ENCODE results near the gene RHOBTB3. TPM values are rescaled to one million over a fixed set of nuclear protein-coding genes. Genes with fewer than 3 reads are reported as not detected.

RHOBTB3 gene
- total and polyA plus RNA-seq, 2 donors, result 18.1 to 33.4 TPM

DNA sequence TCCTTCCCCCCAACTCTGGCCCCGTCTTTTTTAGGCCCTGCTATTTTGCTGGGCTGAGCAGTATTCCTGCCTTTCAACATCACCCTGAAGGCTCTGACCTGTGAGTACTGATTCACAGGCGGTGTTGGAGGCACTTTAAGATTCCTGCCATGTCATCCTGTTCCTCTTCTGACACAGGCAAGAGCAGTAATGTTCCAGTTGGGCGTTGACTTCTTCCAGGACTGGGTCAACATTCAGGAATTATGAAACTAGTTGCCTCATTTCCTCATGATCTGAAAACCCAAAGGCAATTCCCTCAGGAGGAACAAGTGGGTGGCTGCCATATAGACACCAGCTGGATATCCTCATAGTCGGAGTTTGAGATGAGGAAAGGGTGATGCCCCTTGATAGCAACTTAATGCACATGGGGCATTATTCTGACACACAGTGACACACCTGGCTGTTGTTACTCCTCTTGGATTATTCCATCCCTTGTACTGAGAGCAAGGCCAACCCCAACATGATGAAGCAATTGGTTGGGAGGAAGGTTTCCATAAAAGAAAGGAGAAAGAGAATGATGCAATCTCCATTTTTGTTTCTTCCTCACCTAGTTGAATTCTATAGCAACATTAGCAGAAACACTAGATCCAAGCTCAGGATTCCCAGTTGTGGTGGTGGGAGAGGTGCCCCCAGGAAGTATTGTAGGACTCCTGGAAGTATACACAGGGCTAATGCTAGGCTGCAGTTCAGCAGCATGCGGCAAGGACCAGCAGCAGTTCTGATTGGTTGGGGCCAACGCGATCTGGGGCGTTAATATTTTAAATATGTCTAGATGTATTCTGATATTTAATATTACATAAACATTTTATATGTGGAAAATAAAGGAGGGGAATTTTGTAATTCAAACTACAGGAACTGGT lies 111.0 kb downstream of the RHOBTB3 start:
- Histone ChIP-seq H3K4me3 (ENCODE audit: low read length in 2 of 2) (no peak overlapping the region), H3K27me3 (ENCODE audit: control insufficient read depth in 2 of 2, insufficient read depth in 1 of 2, low read length in 1 of 2) (no peaks in the 10 kb centered on the region), H3K27ac (ENCODE audit: low read depth in 1 of 2, low read length in 1 of 2) (no peak overlapping the region), H3K4me1 (ENCODE audit: control insufficient read depth in 2 of 2, insufficient read depth in 2 of 2, low read length in 2 of 2) (peaks cover 6 to 18% of the 10 kb centered on the region in 2 donors), H3K9me3 (ENCODE audit: control insufficient read depth in 2 of 2, insufficient read depth in 1 of 2, low read length in 1 of 2) (no peaks in the 10 kb centered on the region), H3K36me3 (ENCODE audit: control insufficient read depth in 2 of 2, insufficient read depth in 2 of 2, low read length in 1 of 2) (no peaks in the 10 kb centered on the region)
- 95% methylated on average over 8 of the region's 8 CpGs for WGBS
- no peak for DNase-seq (ENCODE audit: low read depth in 6 of 9, low spot score in 9 of 9)

DNA sequence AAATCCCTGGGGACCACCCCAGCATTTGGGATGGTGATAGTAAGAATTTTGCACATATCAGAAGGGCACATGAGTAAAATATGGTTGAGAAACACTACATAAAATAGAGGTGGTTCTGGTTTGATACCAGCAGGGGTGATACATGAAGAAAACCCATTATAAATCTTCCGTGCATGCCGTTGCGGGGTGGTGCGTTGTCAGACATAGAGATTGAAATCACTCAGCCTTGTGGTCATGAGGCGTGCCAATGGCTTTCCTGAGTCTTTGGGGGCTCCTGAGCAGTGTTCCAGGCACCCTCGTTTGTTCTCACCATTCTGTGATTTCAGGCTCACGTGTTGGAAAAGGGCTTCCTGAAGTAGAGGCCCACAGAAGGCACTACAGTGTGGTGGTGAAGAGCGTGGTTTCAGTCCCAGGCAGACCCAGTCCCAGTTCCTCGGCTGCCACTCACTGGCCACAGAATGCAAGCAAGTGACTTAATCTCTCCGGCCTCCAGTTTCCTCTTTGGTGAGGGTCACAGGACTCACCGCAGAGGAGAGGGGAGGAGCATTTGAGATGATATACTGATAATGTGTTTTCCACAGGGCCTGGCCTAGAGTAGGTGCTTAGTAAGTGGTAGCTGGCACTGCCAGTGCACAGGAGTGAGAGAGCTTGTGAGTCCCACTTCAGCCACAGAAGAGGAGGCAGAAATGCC lies 111.9 kb downstream of the RHOBTB3 start:
- no peaks in the 10 kb centered on the region for H3K27me3 ChIP-seq (ENCODE audit: control insufficient read depth in 2 of 2, insufficient read depth in 1 of 2, low read length in 1 of 2)
- 19% methylated on average over 11 of the region's 11 CpGs for WGBS
- no peaks in the 10 kb centered on the region for H3K36me3 ChIP-seq (ENCODE audit: control insufficient read depth in 2 of 2, insufficient read depth in 2 of 2, low read length in 1 of 2)
- no peaks in the 10 kb centered on the region for H3K9me3 ChIP-seq (ENCODE audit: control insufficient read depth in 2 of 2, insufficient read depth in 1 of 2, low read length in 1 of 2)
- peak in 3 of 9 donors; percentile 51 to 75 (median 53) for DNase-seq (ENCODE audit: low read depth in 6 of 9, low spot score in 9 of 9)
- peak overlapping the region in 1 of 2 donors; percentile 18 for H3K27ac ChIP-seq (ENCODE audit: low read depth in 1 of 2, low read length in 1 of 2)
- H3K4me1 ChIP-seq (ENCODE audit: control insufficient read depth in 2 of 2, insufficient read depth in 2 of 2, low read length in 2 of 2), result peaks cover 6 to 18% of the 10 kb centered on the region in 2 donors
- H3K4me3 ChIP-seq (ENCODE audit: low read length in 2 of 2), result no peak overlapping the region

DNA sequence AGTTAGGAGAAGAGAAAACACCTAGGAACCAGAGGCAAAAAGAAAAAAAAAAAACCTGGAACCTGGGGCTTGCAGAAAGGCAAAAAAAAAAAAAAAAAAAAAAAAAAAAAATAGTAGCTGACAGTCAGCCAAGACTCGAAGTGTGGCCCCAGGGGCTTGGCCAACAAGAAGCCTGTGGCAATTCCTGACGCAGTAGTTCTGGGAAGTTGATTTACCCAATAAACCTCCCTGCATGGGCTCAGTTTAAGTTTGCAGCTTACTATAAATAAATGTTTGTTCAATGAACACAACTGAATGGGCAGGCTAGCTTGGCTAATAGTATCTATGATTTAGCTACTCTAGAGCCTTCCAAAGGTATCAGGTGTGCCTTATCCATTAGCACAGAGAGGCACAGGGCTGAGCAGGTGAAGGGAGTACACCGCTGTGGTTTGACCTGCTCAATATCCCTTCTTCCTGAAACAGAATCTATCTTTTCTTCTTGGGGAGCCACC lies 112.6 kb downstream of the RHOBTB3 start:
- DNase-seq (ENCODE audit: low read depth in 6 of 9, low spot score in 9 of 9), result no peak
- no peak overlapping the region for H3K4me3 ChIP-seq (ENCODE audit: low read length in 2 of 2)
- no peak overlapping the region for H3K27ac ChIP-seq (ENCODE audit: low read depth in 1 of 2, low read length in 1 of 2)
- H3K36me3 ChIP-seq (ENCODE audit: control insufficient read depth in 2 of 2, insufficient read depth in 2 of 2, low read length in 1 of 2), result no peaks in the 10 kb centered on the region
- peaks cover 6 to 18% of the 10 kb centered on the region in 2 donors for H3K4me1 ChIP-seq (ENCODE audit: control insufficient read depth in 2 of 2, insufficient read depth in 2 of 2, low read length in 2 of 2)
- WGBS, result 75% methylated on average over 3 of the region's 3 CpGs
- no peaks in the 10 kb centered on the region for H3K27me3 ChIP-seq (ENCODE audit: control insufficient read depth in 2 of 2, insufficient read depth in 1 of 2, low read length in 1 of 2)
- H3K9me3 ChIP-seq (ENCODE audit: control insufficient read depth in 2 of 2, insufficient read depth in 1 of 2, low read length in 1 of 2), result no peaks in the 10 kb centered on the region

DNA sequence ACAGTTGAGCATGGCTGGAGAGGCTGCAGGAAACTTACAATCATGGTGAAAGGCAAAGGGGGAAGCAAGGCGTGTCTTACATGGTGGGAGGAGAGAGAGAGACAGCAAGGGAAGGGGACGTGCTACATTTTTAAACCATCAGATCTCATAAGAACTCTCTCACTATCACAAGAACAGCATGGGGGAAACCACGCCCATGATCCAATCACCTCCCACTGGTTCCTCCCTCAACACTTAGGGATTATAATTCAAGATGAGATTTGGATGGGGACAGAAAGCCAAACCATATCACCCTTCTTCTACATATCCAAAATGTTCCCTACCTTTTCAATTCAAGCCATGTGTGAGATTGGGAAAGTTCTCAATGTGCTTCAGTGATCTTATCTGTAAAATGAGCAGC lies 114.3 kb downstream of the RHOBTB3 start:
- Histone ChIP-seq H3K27me3 (ENCODE audit: control insufficient read depth in 2 of 2, insufficient read depth in 1 of 2, low read length in 1 of 2) (no peaks in the 10 kb centered on the region), H3K27ac (ENCODE audit: low read depth in 1 of 2, low read length in 1 of 2) (no peak overlapping the region), H3K36me3 (ENCODE audit: control insufficient read depth in 2 of 2, insufficient read depth in 2 of 2, low read length in 1 of 2) (no peaks in the 10 kb centered on the region), H3K4me3 (ENCODE audit: low read length in 2 of 2) (no peak overlapping the region), H3K9me3 (ENCODE audit: control insufficient read depth in 2 of 2, insufficient read depth in 1 of 2, low read length in 1 of 2) (no peaks in the 10 kb centered on the region), H3K4me1 (ENCODE audit: control insufficient read depth in 2 of 2, insufficient read depth in 2 of 2, low read length in 2 of 2) (peaks cover 6 to 12% of the 10 kb centered on the region in 2 donors)
- no peak for DNase-seq (ENCODE audit: low read depth in 6 of 9, low spot score in 9 of 9)
- 94% methylated on average over 3 of the region's 3 CpGs for WGBS

Other genes starting within 250 kb of the RHOBTB3 start
- 68.1 TPM for gene SKIC3, start 176.4 kb upstream of the RHOBTB3 start, total RNA-seq
- 37.5 TPM for gene SKIC3, start 176.4 kb upstream of the RHOBTB3 start, polyA plus RNA-seq
- gene ARSK, start 176.2 kb upstream of the RHOBTB3 start, total RNA-seq, result 4.6 TPM
- gene ARSK, start 176.2 kb upstream of the RHOBTB3 start, polyA plus RNA-seq, result 5.3 TPM
- gene GPR150, start 111.2 kb upstream of the RHOBTB3 start, total RNA-seq, result 0.19 TPM
- 0.89 TPM for gene GPR150, start 111.2 kb upstream of the RHOBTB3 start, polyA plus RNA-seq
- gene RFESD, start 84.6 kb upstream of the RHOBTB3 start, total RNA-seq, result 10.9 TPM
- gene RFESD, start 84.6 kb upstream of the RHOBTB3 start, polyA plus RNA-seq, result 6.6 TPM
- 0.19 TPM for gene SPATA9, start 48.3 kb upstream of the RHOBTB3 start, total RNA-seq
- gene SPATA9, start 48.3 kb upstream of the RHOBTB3 start, polyA plus RNA-seq, result 0.68 TPM
- gene GLRX, start 91.4 kb downstream of the RHOBTB3 start, total RNA-seq, result 52.4 TPM
- 119 TPM for gene GLRX, start 91.4 kb downstream of the RHOBTB3 start, polyA plus RNA-seq
- gene ELL2, start 230.5 kb downstream of the RHOBTB3 start, total RNA-seq, result 9.3 TPM
- gene ELL2, start 230.5 kb downstream of the RHOBTB3 start, polyA plus RNA-seq, result 22.5 TPM